ENCODE measurements around the gene SMG9.

The SMG9 gene, protein sequence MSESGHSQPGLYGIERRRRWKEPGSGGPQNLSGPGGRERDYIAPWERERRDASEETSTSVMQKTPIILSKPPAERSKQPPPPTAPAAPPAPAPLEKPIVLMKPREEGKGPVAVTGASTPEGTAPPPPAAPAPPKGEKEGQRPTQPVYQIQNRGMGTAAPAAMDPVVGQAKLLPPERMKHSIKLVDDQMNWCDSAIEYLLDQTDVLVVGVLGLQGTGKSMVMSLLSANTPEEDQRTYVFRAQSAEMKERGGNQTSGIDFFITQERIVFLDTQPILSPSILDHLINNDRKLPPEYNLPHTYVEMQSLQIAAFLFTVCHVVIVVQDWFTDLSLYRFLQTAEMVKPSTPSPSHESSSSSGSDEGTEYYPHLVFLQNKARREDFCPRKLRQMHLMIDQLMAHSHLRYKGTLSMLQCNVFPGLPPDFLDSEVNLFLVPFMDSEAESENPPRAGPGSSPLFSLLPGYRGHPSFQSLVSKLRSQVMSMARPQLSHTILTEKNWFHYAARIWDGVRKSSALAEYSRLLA

DNA sequence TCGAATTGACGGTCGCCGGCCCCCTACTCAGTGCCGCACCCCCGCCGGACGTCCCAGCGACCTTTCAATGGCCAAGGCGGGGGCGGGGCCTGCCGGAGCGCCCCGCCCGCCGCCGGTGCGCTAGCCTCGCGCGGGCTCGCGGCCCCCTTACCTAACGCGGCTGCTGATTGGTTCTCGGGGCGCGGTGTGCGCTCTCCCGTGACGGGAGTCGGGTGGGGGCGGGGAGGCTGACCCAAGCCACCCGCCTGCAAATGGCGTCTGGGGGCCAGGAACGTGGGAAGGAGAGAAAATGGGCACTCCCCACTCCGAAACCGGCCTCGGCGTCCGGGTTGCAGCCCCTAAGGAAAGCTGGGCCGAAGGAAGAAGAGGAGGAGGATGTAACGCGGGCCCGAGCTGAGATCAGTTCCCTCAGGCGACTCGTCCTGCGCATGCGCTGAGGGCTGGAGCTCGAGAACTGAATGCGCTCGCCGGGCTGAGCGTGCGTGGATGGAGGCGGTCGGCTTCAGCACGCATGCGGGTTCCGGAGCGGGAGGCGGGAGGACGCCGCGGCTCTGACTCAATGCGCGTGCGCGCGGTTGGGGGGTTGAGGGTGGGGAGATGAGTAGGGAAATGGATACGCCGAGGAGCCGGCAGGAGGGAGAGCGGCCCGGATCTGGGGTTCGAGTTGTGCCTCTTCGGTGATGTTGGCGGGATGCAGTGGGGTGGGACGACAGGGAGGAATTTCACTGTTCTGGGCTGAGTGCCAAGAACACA lies at the start of gene SMG9:
Gene SMG9 (minus strand): TSS at position 460 of the 753 bp plus-strand sequence. CDS start 4,221 bp downstream, outside the sequence.
- peak; percentile 98 for DNase-seq

DNA sequence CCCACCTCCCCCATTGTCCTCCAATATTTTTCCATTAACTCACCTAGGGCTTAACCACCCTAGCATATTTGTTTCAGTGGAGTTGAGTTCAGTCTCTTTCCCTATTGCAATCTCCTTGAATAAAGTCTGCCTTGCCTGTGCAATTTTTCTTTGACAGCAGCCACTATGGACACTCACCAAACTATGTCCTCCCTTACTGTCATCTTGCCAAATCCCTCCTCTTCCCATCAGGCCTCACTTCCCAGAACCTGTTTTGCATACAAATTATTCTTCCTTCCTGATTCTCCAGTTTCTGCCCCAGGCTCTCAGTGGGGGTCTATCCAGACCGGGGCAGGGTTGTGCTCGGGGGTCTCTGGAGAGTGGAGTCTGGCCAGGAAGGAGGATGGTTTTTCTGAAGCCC lies 49.7 kb upstream of the SMG9 start:
- DNase-seq: no peak

DNA sequence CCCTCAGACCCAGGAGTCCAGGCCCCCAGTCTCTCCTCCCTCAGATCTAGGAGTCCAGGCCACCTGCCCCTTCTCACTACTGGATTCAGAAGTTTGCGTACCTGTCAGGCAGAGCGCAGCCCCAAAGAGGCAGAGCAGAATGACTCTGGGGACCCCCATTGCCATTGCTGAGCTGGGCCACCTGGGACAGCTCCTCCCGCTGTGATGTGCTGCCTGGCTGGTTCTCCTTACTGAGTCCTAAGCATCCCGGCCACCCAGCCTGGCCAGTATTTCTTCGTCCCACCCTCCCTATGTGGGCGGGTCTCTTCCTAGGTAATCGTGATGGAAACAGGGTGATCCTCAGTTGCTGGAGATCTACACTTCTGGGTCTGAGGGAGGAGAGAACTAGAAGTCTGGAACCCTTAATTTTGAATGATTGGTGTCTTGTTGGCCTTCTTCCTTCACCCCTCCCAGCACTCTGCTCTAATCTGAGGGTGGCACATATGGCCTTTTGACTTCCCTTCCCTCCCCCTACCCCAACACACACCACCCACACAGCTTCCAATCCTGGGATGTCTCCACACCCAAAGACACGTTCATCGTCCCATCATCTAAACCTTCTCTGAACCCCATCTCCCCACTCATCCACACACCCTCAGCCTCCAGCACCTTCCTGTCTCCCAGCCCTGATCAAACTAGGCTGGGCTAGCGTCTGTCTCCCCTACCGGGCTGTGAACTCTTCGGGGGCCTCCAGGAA lies 47.6 kb upstream of the SMG9 start, which contains the start of gene LYPD5:
Gene LYPD5 (minus strand): TSS at position 232 of the 736 bp plus-strand sequence. CDS start 67 bp downstream, at position 165.
- DNase-seq: no peak

DNA sequence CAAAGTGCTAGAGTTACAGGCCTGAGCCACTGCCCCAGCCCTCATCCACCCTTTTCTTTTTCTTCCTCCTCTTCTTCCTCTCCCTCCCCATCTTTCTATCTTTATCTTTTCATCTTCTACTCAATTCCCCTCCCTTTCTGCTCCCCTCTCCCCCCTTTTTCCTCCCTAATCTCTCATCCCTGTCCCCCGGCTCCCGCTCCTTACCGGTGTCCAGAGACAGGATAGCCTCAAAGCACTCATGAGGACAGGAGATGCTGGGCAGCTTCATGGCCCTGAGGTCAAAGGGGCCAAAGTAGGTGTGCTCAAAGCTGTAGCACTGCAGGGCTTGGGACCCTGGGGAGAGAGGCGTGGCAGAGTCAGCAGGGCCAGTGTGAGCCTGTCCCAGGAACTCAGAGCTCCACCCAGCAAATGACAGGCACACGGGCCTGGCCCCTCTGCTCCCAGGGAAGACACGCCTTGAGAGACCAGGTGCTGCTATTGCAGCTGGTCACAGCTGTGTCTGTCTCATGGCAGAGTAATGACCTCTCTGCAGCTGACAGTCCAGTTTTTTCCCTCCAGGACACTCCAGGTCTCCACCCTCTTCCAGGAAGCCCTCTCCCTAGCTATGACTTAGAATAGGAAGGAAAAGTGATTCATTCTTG lies 44.9 kb upstream of the SMG9 start:
- peak; percentile 81 for DNase-seq

DNA sequence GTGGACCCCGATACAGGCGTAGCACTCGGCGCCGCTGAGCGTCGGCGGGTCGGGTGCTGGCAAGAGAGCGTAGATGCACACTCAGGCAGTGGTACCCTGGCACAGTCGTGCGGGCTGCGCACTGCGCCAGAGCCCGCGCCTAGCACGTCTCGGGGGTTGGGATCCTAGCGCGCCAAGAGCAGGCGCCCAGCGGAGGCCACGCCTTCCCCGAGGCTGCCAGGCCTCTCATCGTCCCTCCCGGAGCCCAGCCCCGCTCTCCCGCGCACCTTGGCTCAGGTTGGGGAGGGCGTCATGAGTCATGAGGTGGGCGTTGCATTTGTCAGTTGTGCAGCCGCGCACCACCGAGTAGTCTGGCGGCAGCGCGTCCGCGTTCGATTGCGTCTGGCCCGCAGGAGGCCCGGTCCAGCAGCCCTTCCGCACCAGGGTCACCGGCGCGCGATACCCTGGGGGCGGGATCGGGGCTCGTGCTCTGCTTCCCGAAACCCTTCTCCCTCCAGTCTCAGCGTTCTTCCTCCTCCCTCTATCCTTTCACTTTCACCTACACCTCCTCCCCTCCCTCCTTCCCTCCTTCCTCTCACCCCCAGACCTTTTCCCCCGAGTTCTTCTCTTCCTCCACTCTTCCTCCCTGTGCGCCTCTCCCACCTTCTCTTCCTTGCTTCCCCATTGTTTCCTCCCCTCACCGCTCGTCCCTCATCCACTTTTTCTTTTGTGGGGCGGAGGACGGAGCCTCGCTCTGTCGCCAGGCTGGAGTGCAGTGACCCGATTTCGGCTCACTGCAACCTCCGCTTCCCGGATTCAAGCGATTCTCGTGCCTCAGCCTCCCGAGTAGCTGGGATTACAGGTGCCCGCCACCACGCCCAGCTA lies 44.0 kb upstream of the SMG9 start:
- peak; percentile 93 for DNase-seq

DNA sequence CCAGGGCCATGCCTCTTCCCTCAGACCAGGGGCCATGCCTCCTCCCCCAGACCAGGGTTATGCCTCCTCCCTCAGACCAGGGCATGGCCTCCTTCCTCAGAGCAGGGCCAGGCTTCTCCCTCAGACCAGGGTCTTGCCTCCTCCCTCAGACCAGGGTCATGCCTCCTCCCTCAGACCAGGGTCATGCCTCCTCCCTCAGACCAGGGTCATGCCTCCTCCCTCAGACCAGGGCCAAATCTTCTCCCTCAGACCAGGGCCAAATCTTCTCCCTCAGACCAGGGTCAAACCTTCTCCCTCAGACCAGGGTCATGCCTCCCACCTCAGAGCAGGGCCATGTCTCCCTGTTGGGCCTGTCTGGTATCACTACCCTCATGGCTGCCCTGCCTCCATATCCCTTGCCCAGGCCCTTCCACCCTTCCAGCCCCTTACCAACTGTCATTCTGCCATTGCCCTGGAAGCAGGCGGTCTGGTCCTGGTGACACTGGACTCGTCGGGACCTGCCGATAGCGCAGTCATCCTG lies 43.3 kb upstream of the SMG9 start:
- no peak for DNase-seq

DNA sequence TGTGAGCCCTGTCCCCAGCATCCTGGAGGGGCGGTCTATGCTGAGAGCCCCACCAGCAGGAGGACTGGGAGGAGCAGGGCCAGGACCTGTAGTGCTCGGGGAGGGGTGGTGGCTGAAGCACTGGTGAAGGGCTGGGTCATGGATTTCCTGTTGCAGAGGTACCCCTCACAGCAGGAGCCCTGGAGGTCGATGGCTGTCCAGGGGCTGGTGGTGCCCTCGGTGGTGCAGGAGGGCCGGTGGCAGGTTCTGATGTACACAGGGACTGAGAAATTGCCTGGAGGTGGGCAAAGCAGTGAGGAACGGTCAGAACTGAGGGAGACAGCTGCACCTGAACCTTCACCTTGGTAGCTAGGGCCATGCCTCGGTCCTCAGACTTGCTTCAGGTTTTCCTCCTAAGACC lies 42.8 kb upstream of the SMG9 start:
- DNase-seq: no peak

DNA sequence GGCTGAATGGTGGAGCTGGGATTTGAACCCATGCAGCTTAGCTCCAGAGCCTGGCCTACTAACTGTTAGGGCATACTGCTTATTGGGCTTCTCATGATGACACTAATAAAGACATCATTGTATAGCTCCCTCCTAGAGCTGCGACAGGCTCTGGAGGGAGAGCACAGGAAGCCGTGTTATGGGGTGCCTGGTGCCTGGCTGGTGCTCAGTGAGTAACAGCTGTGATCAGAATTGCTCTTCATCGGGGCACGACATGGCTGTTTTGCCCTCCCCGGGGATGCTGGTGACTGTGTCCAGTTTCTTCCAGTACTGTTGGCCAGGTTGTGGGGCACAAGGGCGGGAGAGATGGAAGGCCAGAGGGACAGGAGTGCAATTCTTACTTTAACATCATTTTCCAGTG lies 42.4 kb upstream of the SMG9 start:
- DNase-seq: no peak

DNA sequence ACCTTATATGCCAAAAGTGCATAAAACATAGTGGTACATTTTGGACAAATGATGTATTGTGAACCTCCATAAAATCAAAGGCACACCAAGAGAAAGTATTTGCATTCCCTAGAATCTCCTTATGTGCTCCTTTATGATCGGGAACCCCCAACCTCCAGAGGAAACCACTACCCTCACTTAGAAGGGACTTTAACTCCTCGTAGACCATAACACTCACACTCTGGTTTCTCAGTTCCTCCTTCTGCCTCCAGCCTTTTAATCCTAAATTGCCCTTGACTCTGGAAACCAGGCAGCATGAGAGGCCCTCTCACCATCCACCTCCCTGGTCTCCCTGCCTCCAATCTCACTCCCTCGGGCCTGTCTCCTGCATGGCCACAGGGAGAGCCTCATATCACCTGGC lies 35.8 kb upstream of the SMG9 start:
- DNase-seq: no peak

DNA sequence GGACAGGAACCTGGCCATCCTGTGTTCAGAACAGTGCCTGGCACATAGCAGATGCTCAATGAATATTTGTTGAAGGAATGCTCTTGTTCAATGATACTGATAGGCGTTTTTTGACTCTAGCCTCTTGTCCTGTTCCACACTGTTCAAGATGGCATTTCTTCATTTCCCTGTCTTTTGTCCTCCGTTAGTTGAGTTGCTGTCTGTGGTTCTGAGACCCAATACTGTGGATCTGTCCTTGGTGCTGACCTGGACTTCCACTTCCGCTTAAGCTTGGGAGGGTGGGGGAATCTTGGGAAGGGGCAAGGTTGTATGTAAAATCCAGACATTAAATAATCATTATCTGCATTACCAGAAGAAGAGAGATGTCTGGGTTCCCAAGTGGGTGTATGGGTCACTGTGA lies 34.3 kb upstream of the SMG9 start:
- no peak for DNase-seq

DNA sequence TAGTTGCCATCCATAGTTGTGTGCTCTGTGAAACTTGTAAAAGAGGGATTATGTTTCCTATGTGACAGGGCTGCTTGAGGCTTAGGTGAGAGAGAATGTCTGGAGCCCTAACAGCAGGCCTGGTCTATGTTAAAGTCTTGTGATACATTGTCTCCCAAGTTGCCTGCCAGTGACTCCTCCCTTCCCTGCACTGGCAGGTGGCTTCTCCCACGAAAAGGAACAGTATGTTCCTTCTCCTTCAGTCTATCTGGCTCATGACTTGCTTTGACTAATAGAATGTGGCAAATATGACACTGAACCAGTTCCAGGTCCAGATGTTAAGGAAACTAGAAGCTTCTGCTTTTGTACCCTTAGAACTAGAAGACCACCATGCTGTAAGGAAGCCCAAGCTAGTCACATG lies 31.9 kb upstream of the SMG9 start:
- no peak for DNase-seq

DNA sequence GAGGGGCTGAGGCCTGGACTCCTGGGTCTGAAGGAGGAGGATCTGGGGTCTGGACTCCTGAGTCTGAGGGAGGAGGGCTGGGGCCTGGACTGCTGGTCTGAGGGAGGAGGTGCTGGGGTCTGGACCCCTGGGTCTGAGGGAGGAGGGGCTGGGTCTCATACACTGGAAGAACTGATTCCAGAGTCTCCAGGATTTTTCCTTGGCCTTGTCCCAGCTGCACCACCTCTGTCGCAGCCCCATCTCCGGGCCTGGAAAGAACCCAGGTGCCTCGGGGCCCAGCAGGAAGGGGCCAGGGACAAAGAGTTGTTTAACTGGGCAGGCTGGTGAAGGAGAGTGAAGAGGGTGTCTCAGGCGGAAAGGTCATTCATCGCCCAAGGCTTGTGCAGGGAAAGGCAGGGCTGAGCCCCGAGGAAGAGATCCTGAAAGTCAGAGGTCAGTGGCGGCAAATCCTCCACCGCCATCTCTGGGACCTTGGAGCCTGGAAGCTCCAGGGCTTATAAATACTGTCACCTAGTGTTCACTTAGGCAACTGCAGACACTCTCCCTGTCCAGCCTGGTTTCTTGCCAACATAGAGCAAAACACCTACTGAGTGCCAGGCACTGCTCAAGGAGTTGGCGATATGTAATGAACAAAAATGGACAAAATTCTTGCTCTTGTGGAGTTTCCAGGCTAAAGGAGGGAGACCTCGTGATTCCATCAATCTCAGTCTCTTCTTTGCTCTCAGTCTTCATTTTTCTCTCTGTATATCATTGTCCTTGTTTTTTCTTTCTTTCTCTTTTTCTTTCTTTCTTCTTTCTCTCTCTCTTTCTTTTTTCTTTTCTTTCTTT lies 30.4 kb upstream of the SMG9 start:
- DNase-seq: peak; percentile 75

DNA sequence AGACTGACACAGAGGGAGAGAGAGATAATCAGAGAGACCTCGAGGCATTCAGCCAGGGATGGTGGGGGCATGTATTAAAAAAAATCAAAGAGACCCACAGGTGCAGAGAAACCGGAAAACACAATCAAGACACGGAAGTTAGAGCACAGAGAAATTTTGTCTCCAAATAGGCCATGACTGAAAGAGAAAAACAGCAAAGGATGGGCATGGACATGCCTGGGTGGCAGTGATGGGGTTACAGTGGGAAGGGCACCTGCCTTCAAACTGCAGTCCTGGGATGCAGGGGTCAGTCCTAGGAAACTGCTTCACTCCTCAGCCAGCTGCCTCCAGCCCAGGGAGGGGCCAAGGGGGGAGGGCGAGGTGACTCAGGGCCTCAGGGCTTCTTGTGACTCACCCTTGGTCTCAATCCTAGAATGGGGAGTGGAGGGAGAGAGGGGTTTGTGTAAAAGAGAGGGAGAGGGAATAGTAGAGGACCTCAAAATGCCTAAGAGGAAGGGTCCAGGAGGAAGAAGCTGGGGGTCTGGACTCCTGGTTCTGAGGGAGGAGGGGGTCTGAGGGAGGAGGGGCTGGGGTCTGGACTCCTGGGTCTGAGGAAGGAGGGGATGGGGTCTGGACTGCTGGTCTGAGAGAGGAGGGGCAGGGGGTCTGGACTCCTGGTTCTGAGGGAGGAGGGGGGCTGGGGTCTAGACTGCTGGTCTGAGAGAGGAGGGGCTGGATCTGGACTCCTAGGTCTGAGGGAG lies 29.6 kb upstream of the SMG9 start:
- no peak for DNase-seq

DNA sequence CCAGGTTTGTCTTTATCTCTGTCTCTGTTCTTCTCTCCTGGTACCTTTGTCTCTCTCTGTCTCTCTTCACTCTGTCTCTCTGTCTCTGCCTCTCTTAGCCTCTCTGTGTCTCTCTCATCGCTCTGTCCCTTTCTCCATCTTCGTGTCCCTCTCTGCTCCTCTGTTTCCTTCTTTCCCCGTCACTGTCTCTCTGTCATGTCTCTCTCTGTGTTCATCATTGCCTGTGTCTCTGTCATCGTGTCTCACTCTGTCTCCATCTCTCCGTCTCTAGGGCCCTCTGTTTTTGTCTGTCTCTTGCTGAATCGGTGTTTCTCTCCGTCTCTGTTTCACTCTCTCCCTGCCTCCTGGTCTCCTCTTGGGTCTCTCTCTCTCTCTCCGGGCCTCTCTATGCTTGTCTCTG lies 28.9 kb upstream of the SMG9 start:
- no peak for DNase-seq

DNA sequence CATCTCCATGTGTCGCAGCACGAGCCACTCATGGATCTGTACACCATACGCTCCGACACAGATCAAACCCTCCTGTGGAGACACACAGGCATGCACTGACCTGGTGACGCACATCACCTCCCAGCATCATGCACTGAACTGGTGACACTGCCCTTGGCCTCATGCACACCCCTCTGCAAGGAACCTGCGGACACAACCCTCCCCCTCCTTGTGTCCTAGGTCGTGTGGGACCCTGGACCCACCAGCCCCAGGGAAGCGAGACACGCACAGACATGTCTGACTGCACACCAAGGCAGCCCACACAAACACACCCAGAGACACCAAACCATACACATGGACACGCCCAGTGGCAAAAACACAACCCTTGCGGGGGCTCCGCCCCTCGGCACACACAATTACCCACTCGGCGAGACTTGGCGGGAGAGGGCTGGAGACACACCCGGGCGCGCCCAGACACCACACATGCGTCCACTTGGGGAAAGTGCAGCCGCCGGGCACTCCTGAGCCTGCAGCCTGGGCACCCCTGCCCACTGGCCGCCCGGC lies 28.0 kb upstream of the SMG9 start:
- no peak for DNase-seq

DNA sequence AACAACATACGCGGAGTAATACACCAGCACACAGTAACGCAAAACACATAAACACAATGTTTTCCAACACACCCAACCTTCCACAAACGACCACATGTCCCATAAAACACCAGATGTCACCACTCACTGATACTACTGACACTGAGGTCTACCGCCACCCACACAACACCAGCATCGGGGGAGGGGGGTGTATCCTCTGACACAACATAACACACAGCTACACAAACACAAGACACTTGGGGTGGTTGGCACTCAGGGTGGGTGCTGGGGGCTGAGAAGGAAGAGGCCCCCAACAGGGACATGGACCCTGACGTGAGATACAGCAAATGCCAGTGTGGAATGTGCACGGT lies 27.5 kb upstream of the SMG9 start:
- DNase-seq: no peak

DNA sequence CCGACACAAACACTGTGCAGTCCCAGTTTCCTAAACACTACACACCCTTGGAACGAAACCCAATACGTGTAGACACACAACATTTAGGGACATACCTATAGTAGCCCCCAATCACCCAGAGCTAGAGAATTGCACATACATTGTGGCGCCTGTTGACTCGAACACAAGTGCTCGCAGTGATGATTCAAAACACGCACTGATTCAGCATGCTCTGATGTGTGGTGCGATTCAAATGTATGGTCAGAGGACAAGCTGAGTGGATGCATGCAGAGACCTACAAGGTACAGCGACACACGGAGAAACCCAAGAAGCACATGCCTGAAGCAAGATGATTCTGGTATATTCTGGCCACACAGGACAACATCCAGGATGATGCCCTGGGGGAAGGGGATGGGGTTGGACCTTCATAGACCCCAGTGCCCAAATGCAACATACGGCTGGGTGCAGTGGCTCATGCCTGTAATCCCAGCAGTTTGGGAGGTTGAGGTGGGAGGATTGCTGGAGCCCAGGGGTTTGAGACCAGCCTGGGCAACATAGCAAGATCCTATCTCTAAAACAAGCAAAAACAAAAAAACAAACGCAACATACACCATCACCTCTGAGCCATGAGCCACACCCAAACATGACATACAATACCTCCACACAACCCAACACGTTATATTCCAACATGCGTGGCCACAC lies 27.0 kb upstream of the SMG9 start:
- no peak for DNase-seq

DNA sequence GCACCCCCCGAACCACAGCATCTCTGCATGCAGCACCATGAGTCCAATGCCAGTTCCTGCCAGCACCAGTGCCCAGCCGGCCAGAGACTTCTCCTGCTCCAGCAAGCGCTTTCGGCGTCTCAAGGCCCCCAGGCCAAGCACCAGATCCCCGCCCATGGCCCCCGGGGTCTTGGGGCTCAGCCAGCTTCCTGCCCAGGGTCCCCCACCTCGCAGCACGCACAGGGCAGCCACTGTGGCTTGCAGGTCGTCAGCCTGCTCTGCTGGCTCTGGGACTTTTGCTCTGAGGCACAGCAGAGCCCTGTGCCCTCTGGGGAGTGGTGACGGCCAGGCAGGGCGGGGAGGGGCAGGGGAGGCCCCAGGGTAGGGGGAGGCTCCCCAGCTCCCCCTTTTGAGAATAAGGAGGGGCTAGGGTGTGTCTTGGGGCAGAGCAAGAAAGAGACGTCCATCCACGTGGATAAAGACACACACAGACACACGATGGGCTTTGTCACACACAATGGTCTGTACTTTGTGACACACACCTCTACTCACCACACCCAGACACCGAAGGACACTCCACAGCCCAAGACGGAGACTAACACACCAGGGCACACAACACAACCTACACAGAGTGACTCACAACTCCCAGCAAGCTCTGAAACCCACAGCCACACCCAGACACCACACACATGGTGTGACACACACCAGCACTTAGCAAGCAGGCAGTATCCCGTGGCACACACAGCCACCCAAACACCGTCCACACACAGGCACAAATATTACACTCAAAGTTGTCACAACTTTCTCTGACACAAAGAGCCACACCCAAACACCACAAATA lies 26.2 kb upstream of the SMG9 start, which contains the start of gene KCNN4:
Gene KCNN4 (minus strand): TSS at position 268 of the 820 bp plus-strand sequence. CDS start 112 bp downstream, at position 156.
- no peak for DNase-seq

Measured in NCI-H146 (cell line).